ENCODE results near the gene SAYSD1.

Gene SAYSD1

GRCh38 chr6:39086294-39086693 is 28.7 kb downstream of the SAYSD1 start:
- DNase-seq: no peak
- no peak overlapping the region for H2AK5ac ChIP-seq (ENCODE audit: low read length, severe bottlenecking)
- H3K4ac ChIP-seq (ENCODE audit: low read depth in 1 of 2, low read length in 2 of 2): no peak overlapping the region

GRCh38 chr6:39085129-39085797 is 29.7 kb downstream of the SAYSD1 start:
- peaks cover 23 to 80% of the 10 kb centered on the region in 2 experiments for H3K27me3 ChIP-seq (ENCODE audit: control insufficient read depth in 1 of 2, insufficient read depth in 1 of 2, low read length in 2 of 2)

More at GRCh38 chr6:39086294-39086693, 28.7 kb downstream of the SAYSD1 start:
- Histone ChIP-seq H2BK15ac (ENCODE audit: low read depth, poor library complexity, severe bottlenecking) (no peak overlapping the region), H2BK12ac (ENCODE audit: low read length in 2 of 2) (no peak overlapping the region), H3K27ac (ENCODE audit: low read length, poor library complexity, severe bottlenecking) (no peak overlapping the region), H3K36me3 (ENCODE audit: control insufficient read depth in 1 of 2, insufficient read depth in 2 of 2, low read depth in 1 of 2, low read length in 2 of 2) (no peaks in the 10 kb centered on the region), H3K9ac (ENCODE audit: low read length) (no peak overlapping the region), H3K18ac (ENCODE audit: low read depth in 1 of 2, low read length in 2 of 2) (no peak overlapping the region), H3K4me1 (ENCODE audit: control insufficient read depth, insufficient read depth, low read depth, low read length) (no peaks in the 10 kb centered on the region), H3K9me3 (ENCODE audit: control insufficient read depth, low read length) (no peaks in the 10 kb centered on the region), H2BK5ac (ENCODE audit: low read depth, low read length, poor library complexity, severe bottlenecking) (no peak overlapping the region), H3K79me1 (replicated peaks; ENCODE audit: low read length, poor library complexity, severe bottlenecking) (no peaks in the 10 kb centered on the region), H3K4me3 (ENCODE audit: insufficient read depth in 1 of 2, low read depth in 1 of 2, low read length in 2 of 2) (no peak overlapping the region), H3K14ac (ENCODE audit: low read length in 2 of 2) (no peak overlapping the region), H4K8ac (ENCODE audit: low read length) (no peak overlapping the region), H4K91ac (ENCODE audit: low read length) (no peak overlapping the region), H3K4me2 (ENCODE audit: low read length, poor library complexity, severe bottlenecking) (no peak overlapping the region), H3K23ac (ENCODE audit: low read length in 2 of 2) (no peak overlapping the region), H2AFZ (ENCODE audit: low read depth, low read length) (no peak overlapping the region), H2BK120ac (ENCODE audit: low read depth, low read length) (no peak overlapping the region), H3K27me3 (ENCODE audit: control insufficient read depth in 1 of 2, insufficient read depth in 1 of 2, low read length in 2 of 2) (peaks cover 21 to 77% of the 10 kb centered on the region in 2 experiments)
- 81% methylated on average over 3 of the region's 7 CpGs for WGBS

DNA sequence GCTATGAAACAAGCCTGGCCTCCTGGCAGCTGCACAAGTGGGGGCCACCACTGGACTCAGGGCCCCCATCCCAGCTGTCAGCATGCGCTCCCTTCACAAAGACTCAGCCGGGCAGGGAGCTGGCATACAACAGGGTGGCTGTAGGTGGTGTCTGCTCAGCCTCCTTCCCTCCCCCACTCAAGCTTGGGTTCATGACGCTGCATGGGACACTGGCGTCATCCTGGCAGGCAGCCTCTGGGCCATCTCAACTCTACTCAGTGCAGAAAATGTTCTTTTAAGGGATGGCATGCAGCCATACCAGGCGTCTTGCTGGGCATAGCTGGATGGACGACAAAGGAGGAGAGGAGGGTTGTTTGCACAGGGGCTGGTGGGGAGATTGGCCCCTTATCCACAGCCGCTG is 30.5 kb downstream of the SAYSD1 start:
- no peak overlapping the region for H4K8ac ChIP-seq (ENCODE audit: low read length)
- no peak overlapping the region for H3K23ac ChIP-seq (ENCODE audit: low read length in 2 of 2)
- H3K27me3 ChIP-seq (ENCODE audit: control insufficient read depth in 1 of 2, insufficient read depth in 1 of 2, low read length in 2 of 2): peaks cover 22 to 78% of the 10 kb centered on the region in 2 experiments
- no peaks in the 10 kb centered on the region for H3K79me1 ChIP-seq (replicated peaks; ENCODE audit: low read length, poor library complexity, severe bottlenecking)
- H3K14ac ChIP-seq (ENCODE audit: low read length in 2 of 2): no peak overlapping the region
- H2BK5ac ChIP-seq (ENCODE audit: low read depth, low read length, poor library complexity, severe bottlenecking): no peak overlapping the region
- H3K9me3 ChIP-seq (ENCODE audit: control insufficient read depth, low read length): no peaks in the 10 kb centered on the region
- H3K27ac ChIP-seq (ENCODE audit: low read length, poor library complexity, severe bottlenecking): no peak overlapping the region
- H3K36me3 ChIP-seq (ENCODE audit: control insufficient read depth in 1 of 2, insufficient read depth in 2 of 2, low read depth in 1 of 2, low read length in 2 of 2): no peaks in the 10 kb centered on the region
- H3K4ac ChIP-seq (ENCODE audit: low read depth in 1 of 2, low read length in 2 of 2): no peak overlapping the region
- H3K4me1 ChIP-seq (ENCODE audit: control insufficient read depth, insufficient read depth, low read depth, low read length): no peaks in the 10 kb centered on the region
- H2AFZ ChIP-seq (ENCODE audit: low read depth, low read length): no peak overlapping the region
- H2AK5ac ChIP-seq (ENCODE audit: low read length, severe bottlenecking): no peak overlapping the region
- H3K4me3 ChIP-seq (ENCODE audit: insufficient read depth in 1 of 2, low read depth in 1 of 2, low read length in 2 of 2): no peak overlapping the region
- H2BK12ac ChIP-seq (ENCODE audit: low read length in 2 of 2): no peak overlapping the region
- no peak overlapping the region for H3K18ac ChIP-seq (ENCODE audit: low read depth in 1 of 2, low read length in 2 of 2)
- WGBS: 88% methylated on average over 7 of the region's 7 CpGs
- no peak overlapping the region for H2BK120ac ChIP-seq (ENCODE audit: low read depth, low read length)
- no peak overlapping the region for H3K4me2 ChIP-seq (ENCODE audit: low read length, poor library complexity, severe bottlenecking)
- DNase-seq: no peak
- H4K91ac ChIP-seq (ENCODE audit: low read length): no peak overlapping the region
- no peak overlapping the region for H2BK15ac ChIP-seq (ENCODE audit: low read depth, poor library complexity, severe bottlenecking)
- no peak overlapping the region for H3K9ac ChIP-seq (ENCODE audit: low read length)

More at GRCh38 chr6:39085129-39085797, 29.7 kb downstream of the SAYSD1 start:
- no peak overlapping the region for H4K8ac ChIP-seq (ENCODE audit: low read length)
- H3K18ac ChIP-seq (ENCODE audit: low read depth in 1 of 2, low read length in 2 of 2): no peak overlapping the region
- H2AFZ ChIP-seq (ENCODE audit: low read depth, low read length): no peak overlapping the region
- H3K23ac ChIP-seq (ENCODE audit: low read length in 2 of 2): no peak overlapping the region
- no peak for DNase-seq
- H3K36me3 ChIP-seq (ENCODE audit: control insufficient read depth in 1 of 2, insufficient read depth in 2 of 2, low read depth in 1 of 2, low read length in 2 of 2): no peaks in the 10 kb centered on the region
- no peak overlapping the region for H3K4me2 ChIP-seq (ENCODE audit: low read length, poor library complexity, severe bottlenecking)
- H3K4ac ChIP-seq (ENCODE audit: low read depth in 1 of 2, low read length in 2 of 2): no peak overlapping the region
- no peak overlapping the region for H2BK12ac ChIP-seq (ENCODE audit: low read length in 2 of 2)
- no peak overlapping the region for H2BK120ac ChIP-seq (ENCODE audit: low read depth, low read length)
- no peak overlapping the region for H2BK15ac ChIP-seq (ENCODE audit: low read depth, poor library complexity, severe bottlenecking)
- no peak overlapping the region for H2BK5ac ChIP-seq (ENCODE audit: low read depth, low read length, poor library complexity, severe bottlenecking)
- no peak overlapping the region for H3K4me3 ChIP-seq (ENCODE audit: insufficient read depth in 1 of 2, low read depth in 1 of 2, low read length in 2 of 2)
- no peaks in the 10 kb centered on the region for H3K79me1 ChIP-seq (replicated peaks; ENCODE audit: low read length, poor library complexity, severe bottlenecking)
- 83% methylated on average over 2 of the region's 5 CpGs for WGBS
- H4K91ac ChIP-seq (ENCODE audit: low read length): no peak overlapping the region
- no peak overlapping the region for H3K14ac ChIP-seq (ENCODE audit: low read length in 2 of 2)
- no peak overlapping the region for H3K9ac ChIP-seq (ENCODE audit: low read length)
- H3K9me3 ChIP-seq (ENCODE audit: control insufficient read depth, low read length): no peaks in the 10 kb centered on the region
- H3K27ac ChIP-seq (ENCODE audit: low read length, poor library complexity, severe bottlenecking): no peak overlapping the region
- H2AK5ac ChIP-seq (ENCODE audit: low read length, severe bottlenecking): no peak overlapping the region
- no peaks in the 10 kb centered on the region for H3K4me1 ChIP-seq (ENCODE audit: control insufficient read depth, insufficient read depth, low read depth, low read length)

DNA sequence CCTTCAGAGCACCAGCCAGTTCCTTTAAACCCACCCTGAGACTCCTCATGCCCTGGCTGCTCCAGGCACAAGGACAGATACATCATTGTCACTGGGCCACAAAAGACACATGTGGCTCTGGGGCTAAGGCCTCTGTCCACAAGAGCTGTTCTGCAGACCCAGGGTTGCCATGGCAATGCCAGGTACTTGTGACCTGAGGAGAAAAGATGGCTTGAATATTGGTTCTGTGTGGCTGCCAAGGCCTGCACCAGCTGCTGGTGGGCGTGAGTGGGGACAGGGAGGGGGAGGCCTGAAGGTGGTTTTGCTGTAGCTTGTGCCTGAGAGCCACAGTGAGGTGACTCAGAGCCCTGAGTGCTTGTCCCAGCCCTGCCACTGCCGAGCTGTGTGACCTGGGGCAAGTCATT is 31.8 kb downstream of the SAYSD1 start:
- no peak overlapping the region for H3K9ac ChIP-seq (ENCODE audit: low read length)
- H3K4me2 ChIP-seq (ENCODE audit: low read length, poor library complexity, severe bottlenecking): no peak overlapping the region
- no peak overlapping the region for H4K8ac ChIP-seq (ENCODE audit: low read length)
- no peak overlapping the region for H3K18ac ChIP-seq (ENCODE audit: low read depth in 1 of 2, low read length in 2 of 2)
- H2BK5ac ChIP-seq (ENCODE audit: low read depth, low read length, poor library complexity, severe bottlenecking): no peak overlapping the region
- no peak overlapping the region for H2BK120ac ChIP-seq (ENCODE audit: low read depth, low read length)
- no peak overlapping the region for H3K23ac ChIP-seq (ENCODE audit: low read length in 2 of 2)
- H3K27me3 ChIP-seq (ENCODE audit: control insufficient read depth in 1 of 2, insufficient read depth in 1 of 2, low read length in 2 of 2): peaks cover 18 to 80% of the 10 kb centered on the region in 2 experiments
- no peak overlapping the region for H2BK15ac ChIP-seq (ENCODE audit: low read depth, poor library complexity, severe bottlenecking)
- H3K14ac ChIP-seq (ENCODE audit: low read length in 2 of 2): no peak overlapping the region
- H3K4me1 ChIP-seq (ENCODE audit: control insufficient read depth, insufficient read depth, low read depth, low read length): no peaks in the 10 kb centered on the region
- H3K4ac ChIP-seq (ENCODE audit: low read depth in 1 of 2, low read length in 2 of 2): no peak overlapping the region
- no peak overlapping the region for H3K27ac ChIP-seq (ENCODE audit: low read length, poor library complexity, severe bottlenecking)
- no peaks in the 10 kb centered on the region for H3K36me3 ChIP-seq (ENCODE audit: control insufficient read depth in 1 of 2, insufficient read depth in 2 of 2, low read depth in 1 of 2, low read length in 2 of 2)
- no peak for DNase-seq
- H2BK12ac ChIP-seq (ENCODE audit: low read length in 2 of 2): no peak overlapping the region
- no peaks in the 10 kb centered on the region for H3K79me1 ChIP-seq (replicated peaks; ENCODE audit: low read length, poor library complexity, severe bottlenecking)
- H3K4me3 ChIP-seq (ENCODE audit: insufficient read depth in 1 of 2, low read depth in 1 of 2, low read length in 2 of 2): no peak overlapping the region
- H4K91ac ChIP-seq (ENCODE audit: low read length): no peak overlapping the region
- 62% methylated on average over 2 of the region's 2 CpGs for WGBS
- H3K9me3 ChIP-seq (ENCODE audit: control insufficient read depth, low read length): no peaks in the 10 kb centered on the region
- H2AFZ ChIP-seq (ENCODE audit: low read depth, low read length): no peak overlapping the region
- no peak overlapping the region for H2AK5ac ChIP-seq (ENCODE audit: low read length, severe bottlenecking)
